OCI-LY1 (cell line): ENCODE data around the gene GKN1.

Experiments used
- H2AFZ ChIP-seq: fragments of 200-600 bp; sonication (generic), shearing (Covaris generic); 2 replicates; pipeline ENCODE4 v1.6.0; 2014; ENCODE audit warnings: antibody characterized with exemption, mild to moderate bottlenecking, low read length
- H3F3A ChIP-seq: fragments of 200-600 bp; sonication (generic), shearing (Covaris generic); 2 replicates; pipeline ENCODE4 v1.6.0; 2014; ENCODE audit warnings: mild to moderate bottlenecking, antibody characterized with exemption, low read length, moderate library complexity; ENCODE audit not compliant: insufficient read depth
- H3K27ac ChIP-seq: fragments of 200-600 bp; sonication (generic); 2 replicates; pipeline ENCODE4 v1.5.1; 2014; ENCODE audit warnings: low read length, mixed run types, mild to moderate bottlenecking, low read depth; ENCODE audit not compliant: poor library complexity, severe bottlenecking
- H3K27me3 ChIP-seq: fragments of 200-600 bp; sonication (generic); 2 replicates; pipeline ENCODE4 v1.6.0; 2014; ENCODE audit warnings: antibody characterized with exemption, mild to moderate bottlenecking, low read length, moderate library complexity; ENCODE audit not compliant: insufficient read depth
- H3K36me3 ChIP-seq: fragments of 200-600 bp; sonication (generic); 2 replicates; pipeline ENCODE4 v1.6.1; 2014; ENCODE audit warnings: mild to moderate bottlenecking, antibody characterized with exemption, low read length, moderate library complexity, mixed read lengths; ENCODE audit not compliant: insufficient read depth
- H3K4me1 ChIP-seq: fragments of 200-600 bp; sonication (generic); 2 replicates; pipeline ENCODE4 v1.5.1; 2014; ENCODE audit warnings: mild to moderate bottlenecking, low read length, moderate library complexity; ENCODE audit not compliant: insufficient read depth, severe bottlenecking
- H3K4me2 ChIP-seq: fragments of 200-600 bp; sonication (generic), shearing (Covaris generic); 2 replicates; pipeline ENCODE4 v1.6.1; 2014; ENCODE audit warnings: low read length
- H3K4me3 ChIP-seq: fragments of 200-600 bp; sonication (generic); 2 replicates; pipeline ENCODE4 v1.5.1; 2014; ENCODE audit warnings: low read length, low read depth, mild to moderate bottlenecking, mixed read lengths; ENCODE audit not compliant: poor library complexity, severe bottlenecking
- H3K79me2 ChIP-seq: fragments of 200-600 bp; shearing (Covaris generic); 2 replicates; pipeline ENCODE4 v1.6.1; 2016; ENCODE audit warnings: mixed run types, low read length, mixed read lengths; ENCODE audit not compliant: insufficient read depth
- H3K9ac ChIP-seq: fragments of 200-600 bp; sonication (generic), shearing (Covaris generic); 2 replicates; pipeline ENCODE4 v1.6.1; 2014; ENCODE audit warnings: mild to moderate bottlenecking, low read length, mixed read lengths
- H3K9me2 ChIP-seq: fragments of 200-600 bp; sonication (generic), shearing (Covaris generic); 2 replicates; pipeline ENCODE4 v1.6.1; 2014; ENCODE audit warnings: low read depth, mild to moderate bottlenecking, low read length, mixed read lengths
- H3K9me3 ChIP-seq: fragments of 200-600 bp; shearing (Covaris generic); 2 replicates; pipeline ENCODE4 v1.6.1; 2014; ENCODE audit warnings: low read length, mixed read lengths
- H4K20me1 ChIP-seq: fragments of 200-600 bp; sonication (generic), shearing (Covaris generic); 2 replicates; pipeline ENCODE4 v1.6.0; 2016; ENCODE audit warnings: mild to moderate bottlenecking, low read length; ENCODE audit not compliant: insufficient read depth
- EZH2 ChIP-seq: fragments of 200-600 bp; sonication (generic), shearing (Covaris generic); IDR thresholded peaks from 2 replicates; pipeline ENCODE4 v1.8.0; 2017; ENCODE audit warnings: borderline replicate concordance, mixed run types, mild to moderate bottlenecking, antibody characterized with exemption, low read length, moderate library complexity, mixed read lengths
- TF ChIP-seq, protein P1 (sequence below): fragments of 200-600 bp; sonication (generic), shearing (Covaris generic); IDR thresholded peaks from 2 replicates; pipeline ENCODE4 v1.5.1; 2017; ENCODE audit warnings: mild to moderate bottlenecking, antibody characterized with exemption, low read length, moderate library complexity, mixed read lengths

Gene GKN1

DNA sequence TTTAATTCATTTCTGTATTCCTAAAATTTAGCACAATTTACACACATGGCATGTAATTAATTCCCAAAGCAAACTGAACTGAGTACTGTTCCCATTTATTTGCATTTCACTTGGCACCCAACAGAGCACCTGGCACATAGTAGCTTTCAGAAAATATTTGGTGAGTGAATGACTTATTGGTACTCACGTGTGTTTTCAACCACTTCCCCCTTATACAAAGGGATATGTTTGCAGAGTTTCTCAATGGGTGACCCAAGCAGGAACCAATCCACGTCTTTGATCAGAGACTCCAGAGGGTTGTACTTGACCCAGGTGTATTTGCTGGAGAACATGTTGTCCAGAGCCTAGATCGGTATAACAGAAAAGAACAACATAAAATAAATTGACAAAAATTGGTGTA lies 28.3 kb upstream of the GKN1 start:
- Histone ChIP-seq H3K79me2 (no peaks in the 10 kb centered on the region), H3K4me3 (no peak overlapping the region), H3K27me3 (peaks cover 7% of the 10 kb centered on the region; the same call in 1 of the 2 replicates), H3K9ac (no peak overlapping the region), H2AFZ (no peak overlapping the region), H3F3A (no peaks in the 10 kb centered on the region), H4K20me1 (no peaks in the 10 kb centered on the region), H3K4me1 (no peaks in the 10 kb centered on the region), H3K27ac (no peak overlapping the region), H3K9me3 (no peaks in the 10 kb centered on the region), H3K36me3 (no peaks in the 10 kb centered on the region), H3K9me2 (no peaks in the 10 kb centered on the region), H3K4me2 (no peak overlapping the region)
- no peak for TF ChIP-seq EZH2
- TF ChIP-seq, protein P1, sequence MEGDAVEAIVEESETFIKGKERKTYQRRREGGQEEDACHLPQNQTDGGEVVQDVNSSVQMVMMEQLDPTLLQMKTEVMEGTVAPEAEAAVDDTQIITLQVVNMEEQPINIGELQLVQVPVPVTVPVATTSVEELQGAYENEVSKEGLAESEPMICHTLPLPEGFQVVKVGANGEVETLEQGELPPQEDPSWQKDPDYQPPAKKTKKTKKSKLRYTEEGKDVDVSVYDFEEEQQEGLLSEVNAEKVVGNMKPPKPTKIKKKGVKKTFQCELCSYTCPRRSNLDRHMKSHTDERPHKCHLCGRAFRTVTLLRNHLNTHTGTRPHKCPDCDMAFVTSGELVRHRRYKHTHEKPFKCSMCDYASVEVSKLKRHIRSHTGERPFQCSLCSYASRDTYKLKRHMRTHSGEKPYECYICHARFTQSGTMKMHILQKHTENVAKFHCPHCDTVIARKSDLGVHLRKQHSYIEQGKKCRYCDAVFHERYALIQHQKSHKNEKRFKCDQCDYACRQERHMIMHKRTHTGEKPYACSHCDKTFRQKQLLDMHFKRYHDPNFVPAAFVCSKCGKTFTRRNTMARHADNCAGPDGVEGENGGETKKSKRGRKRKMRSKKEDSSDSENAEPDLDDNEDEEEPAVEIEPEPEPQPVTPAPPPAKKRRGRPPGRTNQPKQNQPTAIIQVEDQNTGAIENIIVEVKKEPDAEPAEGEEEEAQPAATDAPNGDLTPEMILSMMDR, result no peak

DNA sequence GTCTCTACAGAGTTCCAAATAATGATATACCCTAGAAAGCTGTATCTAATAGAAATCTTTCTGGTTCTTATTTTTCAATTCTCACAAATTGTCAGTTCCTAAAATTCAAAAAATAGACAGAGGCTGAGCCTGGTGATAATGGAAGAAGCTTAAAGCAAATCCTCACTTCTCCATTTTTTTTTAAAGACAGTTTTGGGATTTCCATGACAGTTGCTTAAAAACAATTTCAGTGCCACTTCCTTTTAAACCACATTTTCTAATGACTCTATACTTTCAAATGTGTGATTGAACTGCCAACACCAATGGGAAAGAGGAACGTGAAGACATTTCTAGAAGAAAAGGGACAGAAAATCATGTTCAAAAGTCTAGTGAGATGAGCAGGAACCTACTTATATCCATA lies 25.7 kb upstream of the GKN1 start:
- Histone ChIP-seq H3K4me2 (no peak overlapping the region), H3K27me3 (peaks cover 7% of the 10 kb centered on the region; the same call in 1 of the 2 replicates), H3K9me3 (no peaks in the 10 kb centered on the region), H3K79me2 (no peaks in the 10 kb centered on the region), H3K4me1 (no peaks in the 10 kb centered on the region), H3K9me2 (no peaks in the 10 kb centered on the region), H3F3A (no peaks in the 10 kb centered on the region), H2AFZ (no peak overlapping the region), H3K9ac (no peak overlapping the region), H3K36me3 (no peaks in the 10 kb centered on the region), H3K4me3 (no peak overlapping the region), H4K20me1 (no peaks in the 10 kb centered on the region), H3K27ac (no peak overlapping the region)
- no peak for TF ChIP-seq EZH2
- TF ChIP-seq, protein P1, result no peak

DNA sequence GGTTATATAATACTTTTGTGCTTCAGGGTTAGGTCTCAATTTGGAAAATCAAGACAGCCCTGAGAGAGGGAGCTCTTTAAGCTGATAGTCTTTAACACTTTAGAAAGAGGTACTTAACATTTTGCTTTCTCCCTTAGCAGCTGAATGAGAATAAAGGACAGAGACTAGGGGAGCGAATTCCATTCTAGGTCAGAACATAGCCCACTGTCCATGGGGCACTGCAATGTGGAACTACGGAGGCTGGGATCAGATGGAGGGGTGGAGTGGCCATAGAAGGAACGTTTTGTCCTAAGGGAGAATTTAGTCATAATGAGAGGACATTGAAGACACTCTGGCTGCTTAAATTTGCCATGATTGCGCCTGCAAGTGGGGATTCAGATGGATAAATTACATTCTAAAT lies 22.5 kb upstream of the GKN1 start:
- Histone ChIP-seq H3K4me1 (no peaks in the 10 kb centered on the region), H3K27ac (no peak overlapping the region), H4K20me1 (no peaks in the 10 kb centered on the region), H3K9ac (no peak overlapping the region), H3K79me2 (no peaks in the 10 kb centered on the region), H3K36me3 (no peaks in the 10 kb centered on the region), H3K27me3 (no peaks in the 10 kb centered on the region), H3K9me2 (no peaks in the 10 kb centered on the region), H3K4me2 (no peak overlapping the region), H2AFZ (no peak overlapping the region), H3K9me3 (no peaks in the 10 kb centered on the region), H3F3A (no peaks in the 10 kb centered on the region), H3K4me3 (no peak overlapping the region)
- TF ChIP-seq EZH2, result no peak
- TF ChIP-seq, protein P1, result no peak
